ENCODE data around the gene NTNG2. TPM values are rescaled to one million over a fixed set of nuclear protein-coding genes. Genes with fewer than 3 reads are reported as not detected.

Gene NTNG2
- total RNA-seq, 1 donor from 2014 or later: 0.98 TPM

DNA sequence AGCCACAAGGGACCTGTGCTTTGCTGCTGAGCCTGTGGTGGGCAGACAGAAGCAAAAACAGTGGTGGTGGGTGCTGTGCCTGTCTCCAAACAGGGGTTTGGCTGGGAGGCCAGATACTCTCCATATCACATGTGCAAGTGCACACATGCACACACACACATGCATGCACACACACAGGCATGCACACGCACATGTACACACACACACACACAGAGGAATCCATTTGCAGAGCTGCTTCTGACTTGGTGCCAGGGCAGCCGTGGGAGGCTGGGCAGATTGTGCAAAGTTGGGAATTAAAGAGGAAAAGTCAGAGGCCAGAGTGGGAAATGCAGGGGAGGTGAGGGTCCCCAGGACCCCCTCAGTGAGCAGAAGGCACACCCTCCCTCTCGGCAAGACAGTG, 71.3 kb downstream of the NTNG2 start:
- no peak overlapping the region for H3K27ac ChIP-seq
- no peak for DNase-seq (ENCODE audit: extremely low spot score in 2 of 2)
- no peaks in the 10 kb centered on the region for H3K27me3 ChIP-seq
- H3K36me3 ChIP-seq: no peaks in the 10 kb centered on the region
- no peak overlapping the region for H3K4me3 ChIP-seq
- intact Hi-C loops (cut with DNase I): no loop called here
- no peaks in the 10 kb centered on the region for H3K9me3 ChIP-seq
- H3K4me1 ChIP-seq: no peaks in the 10 kb centered on the region
- TF ChIP-seq, protein P1, sequence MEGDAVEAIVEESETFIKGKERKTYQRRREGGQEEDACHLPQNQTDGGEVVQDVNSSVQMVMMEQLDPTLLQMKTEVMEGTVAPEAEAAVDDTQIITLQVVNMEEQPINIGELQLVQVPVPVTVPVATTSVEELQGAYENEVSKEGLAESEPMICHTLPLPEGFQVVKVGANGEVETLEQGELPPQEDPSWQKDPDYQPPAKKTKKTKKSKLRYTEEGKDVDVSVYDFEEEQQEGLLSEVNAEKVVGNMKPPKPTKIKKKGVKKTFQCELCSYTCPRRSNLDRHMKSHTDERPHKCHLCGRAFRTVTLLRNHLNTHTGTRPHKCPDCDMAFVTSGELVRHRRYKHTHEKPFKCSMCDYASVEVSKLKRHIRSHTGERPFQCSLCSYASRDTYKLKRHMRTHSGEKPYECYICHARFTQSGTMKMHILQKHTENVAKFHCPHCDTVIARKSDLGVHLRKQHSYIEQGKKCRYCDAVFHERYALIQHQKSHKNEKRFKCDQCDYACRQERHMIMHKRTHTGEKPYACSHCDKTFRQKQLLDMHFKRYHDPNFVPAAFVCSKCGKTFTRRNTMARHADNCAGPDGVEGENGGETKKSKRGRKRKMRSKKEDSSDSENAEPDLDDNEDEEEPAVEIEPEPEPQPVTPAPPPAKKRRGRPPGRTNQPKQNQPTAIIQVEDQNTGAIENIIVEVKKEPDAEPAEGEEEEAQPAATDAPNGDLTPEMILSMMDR (IDR thresholded peaks at IDR 0.05): no peak
- no peak for TF ChIP-seq POLR2A (IDR thresholded peaks at IDR 0.05)
- TF ChIP-seq POLR2AphosphoS5 (IDR thresholded peaks at IDR 0.05; ENCODE audit: insufficient read depth in 1 of 2, low read depth in 1 of 2): no peak

DNA sequence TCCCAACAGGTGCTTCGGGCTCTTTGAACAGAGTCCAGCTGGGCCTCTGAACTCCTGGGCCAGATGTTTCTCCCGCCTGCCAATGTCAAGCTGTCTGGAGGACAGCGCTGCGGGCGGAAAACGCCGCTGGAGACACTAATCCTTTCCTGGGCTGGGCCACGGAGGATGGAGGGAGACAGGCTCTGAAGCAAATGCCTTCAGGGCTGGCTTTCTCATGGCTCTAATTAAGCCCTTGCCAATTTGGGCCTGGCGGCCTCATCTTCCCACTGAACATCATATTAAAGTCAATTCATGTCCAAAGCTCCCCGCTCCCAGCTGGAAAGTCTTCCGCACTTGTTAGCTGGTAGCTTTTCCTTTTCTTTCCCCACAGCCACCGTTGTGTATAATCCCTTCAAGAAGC, 72.7 kb downstream of the NTNG2 start:
- no peaks in the 10 kb centered on the region for H3K9me3 ChIP-seq
- no peaks in the 10 kb centered on the region for H3K27me3 ChIP-seq
- DNase-seq (ENCODE audit: extremely low spot score in 2 of 2): no peak
- no peaks in the 10 kb centered on the region for H3K4me1 ChIP-seq
- H3K27ac ChIP-seq: no peak overlapping the region
- H3K4me3 ChIP-seq: no peak overlapping the region
- no peaks in the 10 kb centered on the region for H3K36me3 ChIP-seq
- no peak for TF ChIP-seq POLR2AphosphoS5 (IDR thresholded peaks at IDR 0.05; ENCODE audit: insufficient read depth in 1 of 2, low read depth in 1 of 2)
- no peak for TF ChIP-seq POLR2A (IDR thresholded peaks at IDR 0.05)
- TF ChIP-seq, protein P1 (IDR thresholded peaks at IDR 0.05): no peak
- intact Hi-C loops (cut with DNase I): no loop called here

DNA sequence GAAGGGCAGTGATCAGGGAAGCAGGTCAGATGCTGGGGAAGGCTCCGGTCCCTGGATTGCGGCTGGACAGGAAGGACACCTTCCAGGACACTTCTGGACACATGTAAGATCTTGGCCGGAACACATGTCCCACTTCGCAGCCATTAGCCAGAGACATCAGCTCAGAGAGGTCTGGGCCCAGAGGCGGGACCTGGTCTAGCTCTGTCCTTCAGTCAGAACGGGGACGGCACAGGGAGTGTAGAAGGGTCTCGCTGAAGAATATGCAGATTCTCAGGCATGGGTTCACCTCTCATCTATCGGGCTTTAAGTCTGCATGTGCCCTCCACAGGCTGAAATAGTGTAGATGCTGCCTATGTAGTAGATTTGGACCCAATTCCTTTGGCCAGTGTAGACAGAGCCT, 73.3 kb downstream of the NTNG2 start:
- Histone ChIP-seq H3K9me3 (no peaks in the 10 kb centered on the region), H3K4me3 (no peak overlapping the region), H3K36me3 (no peaks in the 10 kb centered on the region), H3K4me1 (peaks cover under 1% of the 10 kb centered on the region), H3K27me3 (no peaks in the 10 kb centered on the region), H3K27ac (no peak overlapping the region)
- no peak for TF ChIP-seq POLR2A (IDR thresholded peaks at IDR 0.05)
- no peak for TF ChIP-seq POLR2AphosphoS5 (IDR thresholded peaks at IDR 0.05; ENCODE audit: insufficient read depth in 1 of 2, low read depth in 1 of 2)
- TF ChIP-seq, protein P1 (IDR thresholded peaks at IDR 0.05): no peak
- intact Hi-C loops (cut with DNase I): no loop called here
- no peak for DNase-seq (ENCODE audit: extremely low spot score in 2 of 2)

DNA sequence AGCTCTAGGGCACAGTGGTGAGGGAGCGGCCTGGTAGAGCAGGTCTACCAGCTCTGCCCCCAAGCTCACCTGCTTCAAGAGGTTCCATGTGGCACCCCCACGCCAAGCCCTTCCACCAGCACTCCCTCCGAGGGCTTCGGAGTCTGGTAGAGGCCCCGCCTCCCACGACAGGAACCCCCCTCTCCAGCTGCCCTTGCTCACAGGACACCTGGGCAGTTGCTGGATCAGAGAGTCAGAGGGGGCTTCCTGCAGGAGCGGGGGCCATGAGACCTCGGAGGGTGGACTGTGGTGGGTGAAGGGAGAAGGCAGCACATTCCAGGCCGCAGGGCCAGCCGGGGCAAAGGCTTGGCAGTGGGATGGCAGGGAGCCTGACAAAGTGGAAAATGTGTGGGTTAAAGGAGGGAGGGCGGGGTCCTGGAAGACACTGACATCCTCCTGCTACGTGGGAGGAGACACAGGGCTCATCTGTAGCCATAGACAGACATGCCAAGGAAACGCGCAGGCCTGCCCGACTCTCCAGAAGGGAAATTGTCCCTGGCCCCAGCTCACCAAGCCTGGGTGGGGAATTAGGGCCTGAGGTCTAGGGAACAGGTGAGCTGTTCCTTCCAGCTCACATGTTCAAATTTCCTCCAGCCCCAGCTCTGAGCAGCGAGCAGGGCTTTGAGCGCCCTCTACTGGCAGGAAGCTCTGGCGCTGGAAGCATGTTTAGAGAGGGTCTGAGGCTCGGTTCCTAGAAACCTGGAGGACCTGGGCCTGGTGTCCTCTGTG, 74.2 kb downstream of the NTNG2 start:
- H3K27me3 ChIP-seq: no peaks in the 10 kb centered on the region
- intact Hi-C loops (cut with DNase I): no loop called here
- TF ChIP-seq POLR2AphosphoS5 (IDR thresholded peaks at IDR 0.05; ENCODE audit: insufficient read depth in 1 of 2, low read depth in 1 of 2) (no peak), POLR2A (IDR thresholded peaks at IDR 0.05) (no peak)
- TF ChIP-seq, protein P1 (IDR thresholded peaks at IDR 0.05): peak; percentile 60 to 90 (median 66)
- H3K9me3 ChIP-seq: no peaks in the 10 kb centered on the region
- H3K27ac ChIP-seq: no peak overlapping the region
- peaks cover 7% of the 10 kb centered on the region for H3K4me1 ChIP-seq
- H3K36me3 ChIP-seq: no peaks in the 10 kb centered on the region
- no peak overlapping the region for H3K4me3 ChIP-seq
- DNase-seq (ENCODE audit: extremely low spot score in 2 of 2): no peak

DNA sequence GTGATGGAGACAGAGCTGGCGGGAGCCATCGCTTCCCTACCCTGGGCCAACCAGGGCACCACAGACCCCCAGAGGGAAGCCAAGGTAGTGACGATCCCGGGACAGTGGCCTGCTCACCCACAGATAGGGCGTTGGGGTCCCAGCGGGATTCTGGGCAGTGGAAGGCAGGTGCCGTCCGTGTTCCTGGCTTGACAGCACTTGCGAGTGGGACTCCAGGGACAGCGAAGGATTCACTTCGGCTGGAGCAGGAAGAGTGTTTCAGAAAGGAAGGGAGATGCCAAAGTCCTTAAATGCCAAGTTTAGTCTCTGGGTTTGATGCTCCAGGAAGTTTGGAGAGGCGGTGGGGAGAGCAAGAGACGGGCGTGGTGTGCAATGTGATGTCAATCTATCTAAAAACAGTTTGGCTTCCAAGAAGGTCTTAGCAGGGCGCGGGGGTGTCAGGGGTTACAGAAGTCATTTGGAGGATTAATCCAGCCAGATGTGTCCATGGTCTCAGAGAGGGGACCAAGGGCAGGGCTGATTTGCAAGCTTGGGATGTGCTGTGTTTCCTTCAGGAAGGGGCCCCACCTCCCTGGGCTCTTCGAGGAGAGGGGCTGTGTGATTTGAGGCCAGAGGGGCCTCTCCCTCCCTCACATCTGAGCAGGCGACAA, 74.9 kb downstream of the NTNG2 start:
- DNase-seq (ENCODE audit: extremely low spot score in 2 of 2): no peak
- intact Hi-C loops (cut with DNase I): no loop called here
- TF ChIP-seq POLR2AphosphoS5 (IDR thresholded peaks at IDR 0.05; ENCODE audit: insufficient read depth in 1 of 2, low read depth in 1 of 2) (no peak), POLR2A (IDR thresholded peaks at IDR 0.05) (no peak)
- TF ChIP-seq, protein P1 (IDR thresholded peaks at IDR 0.05): no peak
- Histone ChIP-seq H3K27ac (no peak overlapping the region), H3K36me3 (no peaks in the 10 kb centered on the region), H3K27me3 (no peaks in the 10 kb centered on the region), H3K4me3 (no peak overlapping the region), H3K9me3 (no peaks in the 10 kb centered on the region), H3K4me1 (peaks cover 12% of the 10 kb centered on the region)

All from vagina (tissue), 2 donors.